Measurements from ENCODE around the gene MEDAG. TPM values are rescaled to one million over a fixed set of nuclear protein-coding genes. Genes with fewer than 3 reads are reported as not detected.

Gene MEDAG
- total and polyA plus RNA-seq, 7 experiments from 2014 or later, result 0.17 to 0.49 TPM; not detected in 5

DNA sequence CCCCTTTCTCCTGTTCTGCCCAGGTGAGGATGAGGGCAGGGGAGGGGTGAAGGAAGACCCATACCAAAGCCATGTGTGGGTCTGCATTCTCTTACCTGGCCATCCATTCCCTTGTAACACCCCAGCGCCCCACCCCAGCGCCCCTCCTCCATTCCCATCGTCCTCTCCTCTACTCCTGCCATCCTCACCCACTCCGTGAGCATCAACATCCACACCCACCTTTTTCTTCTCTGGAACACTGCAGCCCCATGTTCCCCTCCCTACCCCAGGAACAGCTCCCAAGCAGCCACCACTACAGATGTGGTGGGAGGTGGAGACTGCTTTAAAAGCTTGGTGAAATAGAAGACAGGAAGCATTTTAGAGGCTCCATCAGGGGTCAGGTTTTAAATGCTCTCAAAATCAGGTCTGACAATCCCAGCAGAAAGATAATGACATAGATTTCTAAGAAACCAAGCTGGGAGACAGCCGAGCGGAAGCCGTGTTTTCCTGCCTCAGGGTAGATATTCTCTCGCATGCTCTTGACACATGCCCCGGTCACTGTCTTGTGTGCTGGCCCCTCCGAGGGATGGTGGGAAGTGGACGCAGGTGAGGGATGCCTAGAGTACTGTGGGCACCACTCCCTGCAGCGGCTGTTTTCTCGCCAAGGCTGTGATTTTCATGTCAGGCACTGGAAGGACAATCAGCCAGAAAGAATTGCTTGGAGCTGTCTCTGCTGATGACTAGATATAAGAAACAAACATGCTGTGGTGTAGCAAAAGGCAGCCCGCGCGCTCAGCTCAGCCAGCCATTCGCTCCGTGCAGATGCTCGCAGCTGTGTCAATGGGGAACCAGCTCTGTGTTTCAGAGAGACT lies 9.8 kb downstream of the MEDAG start:
- DNase-seq (no peak), ATAC-seq (no peak)
- peaks cover 0 to 2% (median 0%) of the 10 kb centered on the region in 7 donors for H3K4me1 Mint-ChIP-seq
- ChIA-PET CTCF (no interaction called here), POLR2A (no interaction called here)
- no peaks in the 10 kb centered on the region for H3K36me3 Mint-ChIP-seq
- H3K27ac Mint-ChIP-seq, result no peak overlapping the region
- no peaks in the 10 kb centered on the region for H3K27me3 ChIP-seq (ENCODE audit: control insufficient read depth in 2 of 2, insufficient read depth in 2 of 2, low read length in 2 of 2)
- H3K9me3 Mint-ChIP-seq, result no peaks in the 10 kb centered on the region
- no peaks in the 10 kb centered on the region for H3K4me1 ChIP-seq (ENCODE audit: control insufficient read depth in 2 of 2, insufficient read depth in 2 of 2, low read length in 2 of 2)
- H3K27me3 Mint-ChIP-seq, result peaks cover 20 to 64% (median 32%) of the 10 kb centered on the region in 5 donors
- no peaks in the 10 kb centered on the region for H3K9me3 ChIP-seq (ENCODE audit: control insufficient read depth in 2 of 3, low read length in 3 of 3)
- intact Hi-C loops (cut with micrococcal nuclease), result no loop called here
- H3K27ac ChIP-seq (ENCODE audit: low read depth, low read length), result no peak overlapping the region
- H3K36me3 ChIP-seq (ENCODE audit: control insufficient read depth in 2 of 3, insufficient read depth in 3 of 3, low read length in 3 of 3), result no peaks in the 10 kb centered on the region
- no peak overlapping the region for H3K4me3 ChIP-seq (ENCODE audit: low read length)
- H3K4me3 Mint-ChIP-seq, result peak overlapping the region in 1 of 10 donors; percentile 15

DNA sequence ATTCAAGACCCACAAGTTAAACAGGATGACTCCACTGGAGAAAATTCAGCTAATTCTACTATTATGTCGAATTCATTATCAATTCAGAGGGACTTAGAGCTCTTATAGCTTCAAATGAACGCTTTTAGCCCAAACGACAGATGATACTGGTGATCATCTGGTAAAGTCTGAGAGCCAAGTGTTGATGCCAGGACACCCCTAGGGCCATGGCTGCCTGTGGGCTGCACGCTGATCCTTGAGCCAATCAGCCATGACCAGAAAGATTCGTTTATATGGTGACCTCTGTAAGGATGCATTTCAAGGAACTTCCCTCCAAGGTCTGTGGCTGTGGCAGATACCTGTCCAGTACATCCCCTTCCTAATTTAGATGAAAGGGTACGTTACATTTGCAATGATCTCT lies 10.9 kb downstream of the MEDAG start:
- no peaks in the 10 kb centered on the region for H3K36me3 ChIP-seq (ENCODE audit: control insufficient read depth in 2 of 3, insufficient read depth in 3 of 3, low read length in 3 of 3)
- H3K4me1 Mint-ChIP-seq, result peaks cover 0 to 2% (median 0%) of the 10 kb centered on the region in 7 donors
- DNase-seq (no peak), ATAC-seq (no peak)
- H3K27ac ChIP-seq (ENCODE audit: low read depth, low read length), result no peak overlapping the region
- H3K4me3 Mint-ChIP-seq, result no peak overlapping the region
- no peaks in the 10 kb centered on the region for H3K9me3 ChIP-seq (ENCODE audit: control insufficient read depth in 2 of 3, low read length in 3 of 3)
- no peak overlapping the region for H3K27ac Mint-ChIP-seq
- peaks cover 20 to 64% (median 37%) of the 10 kb centered on the region in 5 donors for H3K27me3 Mint-ChIP-seq
- H3K4me1 ChIP-seq (ENCODE audit: control insufficient read depth in 2 of 2, insufficient read depth in 2 of 2, low read length in 2 of 2), result no peaks in the 10 kb centered on the region
- H3K27me3 ChIP-seq (ENCODE audit: control insufficient read depth in 2 of 2, insufficient read depth in 2 of 2, low read length in 2 of 2), result no peaks in the 10 kb centered on the region
- CTCF ChIA-PET, result no interaction called here
- H3K9me3 Mint-ChIP-seq, result no peaks in the 10 kb centered on the region
- H3K36me3 Mint-ChIP-seq, result no peaks in the 10 kb centered on the region
- POLR2A ChIA-PET, result no interaction called here
- intact Hi-C loops (cut with micrococcal nuclease), result no loop called here
- H3K4me3 ChIP-seq (ENCODE audit: low read length), result no peak overlapping the region

DNA sequence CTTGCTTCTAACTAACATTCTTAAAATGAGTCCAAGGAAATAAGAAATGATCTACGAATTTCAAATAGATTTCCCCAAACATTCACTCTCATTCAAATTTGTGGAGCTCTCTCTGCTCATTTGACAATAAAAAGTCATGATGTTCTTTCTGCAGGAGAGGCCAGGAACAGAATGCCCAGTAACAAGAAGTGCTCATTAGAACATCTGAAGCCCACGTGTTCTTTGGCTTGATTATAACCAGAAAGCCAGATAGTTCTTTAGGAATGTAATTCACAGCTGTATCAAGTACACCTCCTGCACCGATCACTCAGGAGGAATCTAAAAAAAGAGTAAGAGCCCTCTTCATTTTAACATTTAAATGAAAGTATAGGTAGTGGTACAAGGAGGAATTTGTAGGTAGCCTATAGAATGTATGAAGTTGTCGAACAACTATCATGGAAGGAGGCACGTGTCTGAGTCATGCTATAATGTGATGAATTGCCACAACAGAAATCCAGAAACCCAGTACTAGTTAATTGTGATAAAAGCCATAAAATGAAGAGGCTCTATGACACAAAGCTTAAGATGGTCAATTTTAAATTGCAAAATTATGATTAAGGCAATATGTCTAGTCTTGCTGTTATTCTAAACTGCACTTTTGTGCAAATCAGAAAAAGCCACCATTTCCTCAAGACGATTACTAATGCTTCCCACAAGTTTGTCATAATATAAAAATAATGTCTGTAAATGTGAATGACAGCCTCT lies 12.8 kb downstream of the MEDAG start:
- H3K4me1 Mint-ChIP-seq, result peaks cover 0 to 3% (median 0%) of the 10 kb centered on the region in 7 donors
- no peaks in the 10 kb centered on the region for H3K9me3 ChIP-seq (ENCODE audit: control insufficient read depth in 2 of 3, low read length in 3 of 3)
- DNase-seq (no peak), ATAC-seq (no peak)
- H3K4me3 Mint-ChIP-seq, result no peak overlapping the region
- no peak overlapping the region for H3K4me3 ChIP-seq (ENCODE audit: low read length)
- H3K36me3 Mint-ChIP-seq, result peaks cover 0 to 6% (median 0%) of the 10 kb centered on the region in 5 donors
- H3K4me1 ChIP-seq (ENCODE audit: control insufficient read depth in 2 of 2, insufficient read depth in 2 of 2, low read length in 2 of 2), result no peaks in the 10 kb centered on the region
- no peaks in the 10 kb centered on the region for H3K36me3 ChIP-seq (ENCODE audit: control insufficient read depth in 2 of 3, insufficient read depth in 3 of 3, low read length in 3 of 3)
- peaks cover 25 to 56% (median 42%) of the 10 kb centered on the region in 5 donors for H3K27me3 Mint-ChIP-seq
- intact Hi-C loops (cut with micrococcal nuclease), result no loop called here
- no peak overlapping the region for H3K27ac ChIP-seq (ENCODE audit: low read depth, low read length)
- H3K27ac Mint-ChIP-seq, result no peak overlapping the region
- ChIA-PET POLR2A (no interaction called here), CTCF (no interaction called here)
- peaks cover 0 to 4% (median 0%) of the 10 kb centered on the region in 11 donors for H3K9me3 Mint-ChIP-seq
- no peaks in the 10 kb centered on the region for H3K27me3 ChIP-seq (ENCODE audit: control insufficient read depth in 2 of 2, insufficient read depth in 2 of 2, low read length in 2 of 2)

DNA sequence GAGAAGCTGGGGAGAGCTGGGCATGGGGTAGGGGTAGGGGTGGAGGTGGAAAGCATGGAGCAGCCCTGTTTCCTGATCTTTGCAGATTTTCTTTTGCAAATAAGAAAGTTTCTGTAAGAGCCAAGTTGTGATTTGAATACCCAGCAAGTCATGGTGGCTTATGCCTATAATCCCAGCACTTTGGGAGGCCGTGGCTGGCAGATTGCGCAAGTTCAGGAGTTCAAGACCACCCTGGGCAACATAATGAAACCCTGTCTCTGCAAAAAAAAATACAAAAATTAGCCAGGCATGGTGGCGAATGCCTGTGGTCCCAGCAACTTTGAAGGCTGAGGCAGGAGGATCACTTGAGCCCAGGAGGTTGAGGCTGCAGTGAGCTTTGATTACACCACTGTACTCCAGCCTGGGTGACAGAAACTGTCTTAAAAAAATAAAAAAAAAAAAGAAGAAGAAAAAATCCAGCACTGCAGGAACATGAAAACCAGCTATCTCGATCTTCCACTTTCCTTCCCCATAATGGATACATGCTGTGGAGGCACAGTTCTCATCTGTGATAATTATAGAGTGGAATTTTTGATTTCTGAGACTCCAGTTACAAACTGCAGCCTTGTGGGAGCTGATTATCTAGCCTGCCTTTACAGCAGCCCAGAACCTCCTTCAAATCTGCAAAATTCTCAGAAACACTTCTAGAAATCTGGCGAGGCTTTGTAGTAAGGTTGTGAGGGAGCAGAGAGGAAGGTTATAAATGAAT lies 14.3 kb downstream of the MEDAG start:
- Histone ChIP-seq H3K4me1 (ENCODE audit: control insufficient read depth in 2 of 2, insufficient read depth in 2 of 2, low read length in 2 of 2) (no peaks in the 10 kb centered on the region), H3K4me3 (ENCODE audit: low read length) (no peak overlapping the region), H3K36me3 (ENCODE audit: control insufficient read depth in 2 of 3, insufficient read depth in 3 of 3, low read length in 3 of 3) (no peaks in the 10 kb centered on the region), H3K27ac (ENCODE audit: low read depth, low read length) (no peak overlapping the region), H3K9me3 (ENCODE audit: control insufficient read depth in 2 of 3, low read length in 3 of 3) (no peaks in the 10 kb centered on the region), H3K27me3 (ENCODE audit: control insufficient read depth in 2 of 2, insufficient read depth in 2 of 2, low read length in 2 of 2) (no peaks in the 10 kb centered on the region)
- Mint-ChIP-seq H3K27me3 (peaks cover 25 to 46% (median 31%) of the 10 kb centered on the region in 5 donors), H3K9me3 (peaks cover 0 to 4% (median 0%) of the 10 kb centered on the region in 11 donors), H3K36me3 (peaks cover 0 to 6% (median 0%) of the 10 kb centered on the region in 5 donors), H3K4me3 (no peak overlapping the region), H3K4me1 (peaks cover under 1 to 4% (median 2%) of the 10 kb centered on the region in 7 donors), H3K27ac (no peak overlapping the region)
- no peak for ATAC-seq
- intact Hi-C loops (cut with micrococcal nuclease), result no loop called here
- ChIA-PET CTCF (no interaction called here), POLR2A (no interaction called here)
- DNase-seq, result no peak

DNA sequence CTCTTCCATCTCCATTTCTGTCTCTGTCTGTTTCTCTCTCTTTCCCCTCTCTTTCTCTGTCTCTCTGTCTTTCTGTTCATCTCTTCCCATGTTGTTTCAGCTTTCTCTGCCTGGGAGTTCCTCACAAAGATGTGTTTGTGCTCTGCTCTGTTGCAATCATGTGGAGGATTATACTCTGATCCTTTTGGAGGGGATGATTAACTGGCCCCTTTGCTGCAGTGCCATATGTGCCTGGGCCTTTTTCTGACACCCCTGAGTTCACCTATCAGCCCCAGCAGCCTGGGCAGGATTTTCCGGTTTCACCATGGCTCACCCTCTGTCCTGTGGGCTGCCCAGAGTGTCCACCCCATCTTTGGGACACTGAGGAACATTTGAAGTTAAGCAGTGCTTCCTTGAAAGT lies 17.3 kb downstream of the MEDAG start:
- H3K27ac ChIP-seq (ENCODE audit: low read depth, low read length), result no peak overlapping the region
- H3K4me3 Mint-ChIP-seq, result no peak overlapping the region
- DNase-seq, result no peak
- H3K27me3 Mint-ChIP-seq, result peaks cover 15 to 40% (median 22%) of the 10 kb centered on the region in 5 donors
- intact Hi-C loops (cut with micrococcal nuclease), result no loop called here
- no peaks in the 10 kb centered on the region for H3K27me3 ChIP-seq (ENCODE audit: control insufficient read depth in 2 of 2, insufficient read depth in 2 of 2, low read length in 2 of 2)
- H3K36me3 Mint-ChIP-seq, result peaks cover 0 to 6% (median 0%) of the 10 kb centered on the region in 5 donors
- no peak overlapping the region for H3K4me3 ChIP-seq (ENCODE audit: low read length)
- no peaks in the 10 kb centered on the region for H3K36me3 ChIP-seq (ENCODE audit: control insufficient read depth in 2 of 3, insufficient read depth in 3 of 3, low read length in 3 of 3)
- ChIA-PET CTCF (no interaction called here), POLR2A (no interaction called here)
- peaks cover 3 to 14% (median 8%) of the 10 kb centered on the region in 7 donors for H3K4me1 Mint-ChIP-seq
- no peaks in the 10 kb centered on the region for H3K4me1 ChIP-seq (ENCODE audit: control insufficient read depth in 2 of 2, insufficient read depth in 2 of 2, low read length in 2 of 2)
- no peaks in the 10 kb centered on the region for H3K9me3 ChIP-seq (ENCODE audit: control insufficient read depth in 2 of 3, low read length in 3 of 3)
- H3K27ac Mint-ChIP-seq, result no peak overlapping the region
- no peak for ATAC-seq
- peaks cover 0 to 4% (median 0%) of the 10 kb centered on the region in 11 donors for H3K9me3 Mint-ChIP-seq

DNA sequence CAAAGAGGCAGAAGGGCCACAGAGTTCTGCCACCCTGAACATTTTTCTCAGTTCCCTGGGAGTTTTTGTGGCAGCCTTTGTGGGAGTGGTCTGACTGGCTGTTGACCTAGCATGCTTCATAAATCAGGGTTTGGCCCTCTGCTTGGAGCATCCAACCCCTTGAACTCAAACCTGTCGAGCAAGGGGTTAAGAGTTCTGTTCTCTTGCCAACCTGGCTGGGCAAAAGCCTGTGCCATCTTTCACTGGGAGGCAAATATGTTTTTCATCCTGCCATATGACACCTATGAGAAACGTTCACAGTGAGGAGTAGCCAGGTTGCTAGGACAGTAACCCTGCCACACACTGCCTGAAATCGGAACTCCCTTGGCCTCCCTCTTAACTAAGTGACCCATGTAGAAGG lies 18.6 kb downstream of the MEDAG start:
- H3K4me1 ChIP-seq (ENCODE audit: control insufficient read depth in 2 of 2, insufficient read depth in 2 of 2, low read length in 2 of 2), result no peaks in the 10 kb centered on the region
- POLR2A ChIA-PET, result no interaction called here
- no peaks in the 10 kb centered on the region for H3K9me3 ChIP-seq (ENCODE audit: control insufficient read depth in 2 of 3, low read length in 3 of 3)
- CTCF ChIA-PET, result no interaction called here
- intact Hi-C loops (cut with micrococcal nuclease), result no loop called here
- Mint-ChIP-seq H3K4me3 (no peak overlapping the region), H3K36me3 (peaks cover 0 to 6% (median 0%) of the 10 kb centered on the region in 5 donors), H3K27me3 (peaks cover 21 to 37% (median 33%) of the 10 kb centered on the region in 5 donors), H3K4me1 (peaks cover 3 to 14% (median 8%) of the 10 kb centered on the region in 7 donors), H3K27ac (no peak overlapping the region), H3K9me3 (peaks cover 0 to 4% (median 0%) of the 10 kb centered on the region in 11 donors)
- no peak for ATAC-seq
- H3K36me3 ChIP-seq (ENCODE audit: control insufficient read depth in 2 of 3, insufficient read depth in 3 of 3, low read length in 3 of 3), result no peaks in the 10 kb centered on the region
- H3K4me3 ChIP-seq (ENCODE audit: low read length), result no peak overlapping the region
- no peak overlapping the region for H3K27ac ChIP-seq (ENCODE audit: low read depth, low read length)
- no peak for DNase-seq
- H3K27me3 ChIP-seq (ENCODE audit: control insufficient read depth in 2 of 2, insufficient read depth in 2 of 2, low read length in 2 of 2), result no peaks in the 10 kb centered on the region

All from naive thymus-derived CD4-positive, alpha-beta T cell (primary cell).